ACC112 (cell line): ENCODE data around the gene FHIP1A.
A peak's percentile ranks its signal among the peaks of the same experiment; 100 is the strongest.
"Not testable (repeated sequence)": the region's sequence is repeated elsewhere in the genome, so short reads cannot be mapped to it uniquely, and the experiment has no call there.

Experiments used
- H2AFZ ChIP-seq: fragments of 200-600 bp; sonication (generic); one replicate; pipeline ENCODE4 v1.6.0; 2017; ENCODE audit warnings: antibody characterized with exemption, low read length; ENCODE audit not compliant: unreplicated experiment
- H3K27ac ChIP-seq: fragments of 200-600 bp; sonication (generic); 2 replicates; pipeline ENCODE4 v1.5.1; 2014; ENCODE audit warnings: low read depth, mild to moderate bottlenecking, antibody characterized with exemption, low read length, moderate library complexity
- H3K27me3 ChIP-seq: fragments of 200-600 bp; sonication (generic); 2 replicates; pipeline ENCODE4 v1.6.1; 2014; ENCODE audit warnings: mild to moderate bottlenecking, antibody characterized with exemption, low read length, moderate library complexity, mixed read lengths; ENCODE audit not compliant: insufficient read depth
- H3K36me3 ChIP-seq: fragments of 200-600 bp; sonication (generic); 2 replicates; pipeline ENCODE4 v1.6.1; 2016; ENCODE audit warnings: mild to moderate bottlenecking, antibody characterized with exemption, low read length, moderate library complexity, mixed read lengths; ENCODE audit not compliant: insufficient read depth
- H3K4me1 ChIP-seq: fragments of 200-600 bp; sonication (generic); one replicate; pipeline ENCODE4 v1.6.1; 2016; ENCODE audit warnings: low read length, mixed read lengths; ENCODE audit not compliant: insufficient read depth, unreplicated experiment, control insufficient read depth
- H3K4me3 ChIP-seq: fragments of 200-600 bp; sonication (generic); 2 replicates; pipeline ENCODE4 v1.5.1; 2014; ENCODE audit warnings: mild to moderate bottlenecking, low read depth, low read length
- H3K79me2 ChIP-seq: fragments of 200-600 bp; sonication (generic); one replicate; pipeline ENCODE4 v1.6.0; 2016; ENCODE audit warnings: low read length; ENCODE audit not compliant: control insufficient read depth, unreplicated experiment, insufficient read depth

Gene FHIP1A

DNA sequence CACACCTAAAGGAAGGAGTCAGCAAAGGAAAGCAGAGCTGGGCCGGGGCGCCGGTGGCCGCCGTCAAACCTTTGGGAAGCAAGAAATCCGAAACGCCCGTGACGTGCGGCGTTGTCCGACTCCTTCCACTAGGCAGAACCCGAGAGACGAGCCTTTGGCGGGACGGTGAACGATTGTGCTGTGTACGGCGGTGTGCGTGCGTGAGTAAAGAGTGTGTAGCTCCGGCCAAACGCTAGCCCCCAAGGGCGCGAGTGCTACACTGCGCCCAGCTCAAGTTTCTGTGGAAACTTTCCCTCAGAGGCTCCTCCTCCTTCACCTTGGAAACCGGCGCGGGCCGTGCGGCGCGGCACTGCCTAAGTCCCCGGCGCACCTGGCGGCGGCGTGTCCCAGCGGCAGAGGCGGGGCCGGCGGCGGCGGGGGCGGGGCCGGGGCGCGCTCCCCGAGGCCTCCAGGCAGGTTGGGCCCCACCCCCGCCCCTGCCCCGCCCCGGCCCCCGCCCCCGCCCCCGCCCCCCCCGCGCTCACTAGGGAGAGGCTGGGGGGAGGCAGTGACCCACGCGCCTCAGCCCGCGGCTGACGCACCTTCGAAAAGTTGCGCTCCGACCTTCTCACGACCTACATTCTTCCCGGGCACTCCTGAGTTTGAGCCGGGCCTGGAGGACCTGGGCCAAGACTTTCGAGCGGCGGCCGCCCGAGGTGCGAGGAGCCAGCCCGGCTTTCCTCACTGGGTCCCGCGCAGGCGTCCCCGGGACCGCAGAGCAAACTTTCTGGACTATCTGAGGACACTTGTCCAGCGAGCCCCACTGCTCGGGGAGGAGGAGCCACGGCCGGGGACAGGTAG lies at the start of gene FHIP1A:
TSS of gene FHIP1A (plus strand) at position 547 of the 840 bp plus-strand sequence. CDS start 157,084 bp downstream, outside the sequence.
- Histone ChIP-seq H2AFZ (peak within 1 kb of the TSS; percentile 96), H3K27ac (no peak within 1 kb of the TSS), H3K79me2 (no peaks in the 10 kb centered on the region)

DNA sequence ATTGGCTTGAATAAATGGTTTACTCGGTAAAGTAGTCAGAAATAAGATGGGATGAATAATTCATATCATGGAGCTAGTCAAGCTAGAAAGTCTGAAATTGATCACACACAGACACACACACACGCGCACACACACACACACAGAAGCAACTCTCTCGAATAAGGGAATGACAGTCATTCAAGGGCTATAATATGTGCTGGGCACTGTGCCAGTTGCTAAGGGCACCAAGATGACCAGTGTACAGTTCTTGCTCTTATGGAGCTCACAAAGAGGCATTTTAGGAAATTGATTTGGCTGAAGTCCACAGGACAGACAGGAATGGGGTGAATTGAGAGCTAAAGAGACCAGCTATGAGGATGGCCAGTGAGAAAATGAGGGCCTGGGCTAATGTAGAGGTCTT lies 49.4 kb upstream of the FHIP1A start:
- Histone ChIP-seq H2AFZ (no peak overlapping the region), H3K4me1 (peaks cover 12% of the 10 kb centered on the region), H3K79me2 (no peaks in the 10 kb centered on the region), H3K4me3 (no peak overlapping the region), H3K36me3 (no peaks in the 10 kb centered on the region), H3K27ac (no peak overlapping the region), H3K27me3 (no peaks in the 10 kb centered on the region)

More for the DNA sequence above, at the start of gene FHIP1A:
- Histone ChIP-seq H3K4me3 (peak within 1 kb of the TSS; percentile 80), H3K36me3 (no peaks in the 10 kb centered on the region), H3K4me1 (peaks cover 3% of the 10 kb centered on the region), H3K27me3 (peaks cover 16% of the 10 kb centered on the region)

DNA sequence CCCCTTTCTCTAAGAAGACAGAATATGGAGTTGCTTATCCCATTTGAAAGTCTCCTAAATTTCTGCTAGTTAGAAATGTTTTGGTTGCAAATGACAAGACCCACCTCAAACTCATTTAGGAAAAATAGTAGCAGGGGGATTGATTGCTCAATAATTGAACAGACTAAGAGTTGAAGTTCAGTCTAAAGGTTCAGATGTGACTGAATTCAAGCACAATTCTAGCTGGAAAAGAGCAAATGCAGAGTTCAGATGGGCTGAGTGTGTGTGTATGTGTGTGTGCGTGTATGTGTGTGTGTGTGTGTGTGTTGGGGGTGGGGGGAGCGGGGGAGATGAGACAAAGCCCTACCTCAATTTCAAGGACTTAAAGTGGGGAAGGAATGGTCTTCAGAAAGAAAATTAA lies 47.9 kb upstream of the FHIP1A start:
- Histone ChIP-seq H3K4me3 (no peak overlapping the region), H3K27ac (no peak overlapping the region), H3K4me1 (peaks cover 8% of the 10 kb centered on the region), H2AFZ (no peak overlapping the region), H3K27me3 (no peaks in the 10 kb centered on the region), H3K79me2 (no peaks in the 10 kb centered on the region), H3K36me3 (no peaks in the 10 kb centered on the region)

DNA sequence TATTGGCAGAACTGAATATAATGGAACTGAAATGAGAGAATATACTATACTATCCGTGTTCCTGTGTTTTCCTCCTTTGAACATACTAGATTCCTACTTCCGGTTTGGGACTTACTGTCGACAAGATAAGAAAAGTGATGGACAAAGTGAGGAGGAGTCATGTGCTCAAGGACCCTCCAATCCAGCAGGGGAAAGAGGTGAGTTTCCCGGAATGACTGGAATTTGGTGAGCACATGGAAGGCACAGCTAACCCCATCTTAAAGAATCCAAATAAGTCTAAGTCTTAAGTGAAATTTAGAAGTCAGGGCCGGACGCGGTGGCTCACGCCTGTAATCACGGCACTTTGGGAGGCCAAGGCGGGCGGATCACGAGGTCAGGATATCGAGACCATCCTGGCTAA lies 47.0 kb upstream of the FHIP1A start:
- no peak overlapping the region for H3K4me3 ChIP-seq
- H3K36me3 ChIP-seq = no peaks in the 10 kb centered on the region
- H3K27me3 ChIP-seq = no peaks in the 10 kb centered on the region
- peaks cover 6% of the 10 kb centered on the region for H3K4me1 ChIP-seq
- H3K79me2 ChIP-seq = no peaks in the 10 kb centered on the region
- H3K27ac ChIP-seq = no peak overlapping the region
- peak overlapping the region; percentile 15 for H2AFZ ChIP-seq

DNA sequence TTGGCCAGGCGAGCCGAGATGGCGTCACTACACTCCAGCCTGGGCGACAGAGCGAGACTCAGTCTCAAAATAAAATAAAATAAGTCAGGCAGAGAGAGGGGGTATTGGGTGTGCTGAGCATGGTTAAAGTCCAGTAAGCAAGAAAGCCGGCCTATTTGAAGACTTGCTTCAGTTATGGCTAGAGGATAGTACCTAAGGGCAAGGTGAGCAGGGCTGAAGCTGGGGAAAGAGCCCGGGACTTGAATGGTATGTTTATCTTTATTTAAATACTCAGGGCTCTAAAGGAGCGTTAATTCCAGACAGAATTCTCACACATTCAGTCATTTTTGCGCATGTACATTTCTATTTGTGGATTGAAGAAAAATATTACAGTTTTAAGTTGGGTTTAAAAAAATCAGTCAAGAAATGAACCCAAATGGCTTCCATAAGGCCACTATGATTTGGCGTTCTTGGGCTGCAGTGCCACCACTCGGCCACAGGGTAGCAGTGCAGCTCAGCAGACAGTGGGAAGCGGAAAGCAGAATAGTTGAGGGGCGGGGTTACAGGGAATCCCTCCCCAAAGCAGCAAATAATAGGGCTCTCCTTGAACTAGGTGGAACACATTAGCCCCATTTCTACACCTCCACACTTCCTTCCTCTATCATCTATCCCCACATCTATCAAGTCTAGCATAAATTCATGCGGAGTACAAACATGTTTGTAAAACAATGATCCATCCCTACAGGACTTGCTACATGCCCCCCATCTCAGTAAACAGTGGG lies 46.4 kb upstream of the FHIP1A start:
- Histone ChIP-seq H3K4me1 (peaks cover 6% of the 10 kb centered on the region), H3K27ac (no peak overlapping the region), H3K79me2 (no peaks in the 10 kb centered on the region), H3K36me3 (no peaks in the 10 kb centered on the region), H3K27me3 (no peaks in the 10 kb centered on the region), H3K4me3 (no peak overlapping the region), H2AFZ (peak overlapping the region; percentile 77)

DNA sequence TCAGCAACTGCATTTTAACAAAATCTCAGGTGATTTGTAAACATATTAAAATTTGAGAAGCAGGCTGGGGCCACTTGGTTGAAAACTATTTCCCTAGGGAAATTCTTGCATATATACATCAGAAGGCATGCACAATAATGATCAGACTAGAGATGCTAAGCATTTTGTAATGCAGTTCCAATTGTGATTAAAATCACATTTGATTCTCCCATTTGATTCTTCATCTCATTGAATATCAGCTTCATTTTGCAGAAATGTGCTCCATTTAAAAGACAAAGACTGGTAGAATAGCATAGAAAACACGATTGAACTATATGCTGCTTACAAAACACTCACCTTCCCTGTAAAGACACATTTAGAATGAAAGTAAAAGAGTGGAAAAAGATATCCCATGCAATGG lies 32.4 kb upstream of the FHIP1A start:
- Histone ChIP-seq H2AFZ (no peak overlapping the region), H3K27ac (no peak overlapping the region), H3K4me3 (no peak overlapping the region), H3K27me3 (no peaks in the 10 kb centered on the region), H3K79me2 (no peaks in the 10 kb centered on the region), H3K36me3 (no peaks in the 10 kb centered on the region), H3K4me1 (no peaks in the 10 kb centered on the region)

DNA sequence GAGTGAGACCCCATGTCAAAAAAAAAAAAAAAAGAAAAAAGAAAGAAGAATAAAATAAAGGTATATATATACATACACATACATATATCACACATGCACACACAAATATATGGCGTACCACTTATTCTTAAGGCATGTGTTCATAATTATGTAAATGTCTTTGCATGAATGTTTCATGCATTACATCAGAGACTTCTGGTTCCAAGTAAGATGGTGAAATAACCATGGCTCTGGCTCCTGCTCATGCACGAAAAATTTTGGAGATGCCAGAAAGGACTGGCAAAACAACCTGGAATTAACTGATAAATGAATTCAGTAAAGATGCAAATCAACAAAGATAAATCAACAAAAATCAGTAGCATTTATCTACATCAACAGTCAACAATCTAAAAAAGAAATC lies 19.7 kb upstream of the FHIP1A start:
- Histone ChIP-seq H3K4me1 (no peaks in the 10 kb centered on the region), H3K4me3 (no peak overlapping the region), H3K36me3 (no peaks in the 10 kb centered on the region), H3K27ac (no peak overlapping the region), H3K79me2 (no peaks in the 10 kb centered on the region), H2AFZ (no peak overlapping the region), H3K27me3 (no peaks in the 10 kb centered on the region)

DNA sequence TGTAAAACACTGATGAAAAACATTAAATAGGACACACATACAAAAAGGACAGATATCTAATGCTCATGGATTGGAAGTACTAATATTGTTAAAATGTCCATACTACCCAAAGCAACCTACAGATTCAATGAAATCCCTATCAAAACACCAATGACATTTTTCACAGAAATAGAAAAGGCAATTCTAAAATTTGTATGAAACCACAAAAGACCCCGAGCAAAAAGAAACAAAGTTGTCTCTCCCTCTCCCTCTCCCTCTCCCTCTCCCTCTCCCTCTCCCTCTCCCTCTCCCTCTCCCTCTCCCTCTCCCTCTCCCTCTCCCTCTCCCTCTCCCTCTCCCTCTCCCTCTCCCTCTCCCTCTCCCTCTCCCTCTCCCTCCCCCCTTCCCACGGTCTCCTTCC lies 19.2 kb upstream of the FHIP1A start:
- H2AFZ ChIP-seq, H3K4me1 ChIP-seq, H3K79me2 ChIP-seq, H3K36me3 ChIP-seq, H3K27me3 ChIP-seq, H3K4me3 ChIP-seq, H3K27ac ChIP-seq: not testable (repeated sequence)

DNA sequence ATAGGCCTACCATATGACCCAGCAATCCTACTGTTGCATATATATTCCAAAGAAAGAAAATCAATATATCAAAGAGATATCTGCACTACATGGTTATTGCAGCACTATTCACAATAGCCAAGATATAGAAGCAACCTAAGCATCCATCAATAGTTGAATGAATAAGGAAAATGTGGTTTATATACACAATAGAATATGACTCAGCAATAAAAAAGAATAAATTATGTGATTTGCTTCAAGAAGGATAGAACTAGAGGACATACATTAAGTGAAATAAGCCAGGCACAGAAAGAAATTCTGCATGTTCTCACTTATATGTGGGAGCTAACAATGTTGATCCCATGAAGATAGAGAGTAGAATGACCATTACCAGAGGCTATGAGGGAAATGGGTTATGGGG lies 13.1 kb upstream of the FHIP1A start:
- Histone ChIP-seq H3K4me3 (no peak overlapping the region), H3K36me3 (no peaks in the 10 kb centered on the region), H3K4me1 (no peaks in the 10 kb centered on the region), H3K79me2 (no peaks in the 10 kb centered on the region), H2AFZ (no peak overlapping the region), H3K27me3 (no peaks in the 10 kb centered on the region), H3K27ac (no peak overlapping the region)

DNA sequence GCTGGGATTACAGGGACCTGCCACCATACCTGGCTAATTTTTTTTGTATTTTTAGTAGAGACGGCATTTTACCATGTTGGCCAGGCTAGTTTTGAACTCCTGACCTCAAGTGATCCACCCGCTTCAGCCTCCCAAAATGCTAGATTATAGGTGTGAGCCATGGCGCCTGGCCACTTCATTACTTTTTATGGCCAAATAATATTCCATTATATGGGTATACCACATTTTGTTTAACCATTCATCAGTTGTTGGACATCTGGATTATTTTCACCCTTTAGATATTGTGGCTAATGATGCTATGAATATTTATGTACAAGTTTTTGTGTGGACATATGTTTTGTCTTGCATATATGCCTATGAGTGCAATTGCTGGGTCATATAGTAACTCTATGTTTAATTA lies 8.6 kb upstream of the FHIP1A start:
- H2AFZ ChIP-seq = no peak overlapping the region
- H3K4me1 ChIP-seq = no peaks in the 10 kb centered on the region
- no peak overlapping the region for H3K4me3 ChIP-seq
- no peaks in the 10 kb centered on the region for H3K36me3 ChIP-seq
- no peaks in the 10 kb centered on the region for H3K79me2 ChIP-seq
- no peaks in the 10 kb centered on the region for H3K27me3 ChIP-seq
- no peak overlapping the region for H3K27ac ChIP-seq

DNA sequence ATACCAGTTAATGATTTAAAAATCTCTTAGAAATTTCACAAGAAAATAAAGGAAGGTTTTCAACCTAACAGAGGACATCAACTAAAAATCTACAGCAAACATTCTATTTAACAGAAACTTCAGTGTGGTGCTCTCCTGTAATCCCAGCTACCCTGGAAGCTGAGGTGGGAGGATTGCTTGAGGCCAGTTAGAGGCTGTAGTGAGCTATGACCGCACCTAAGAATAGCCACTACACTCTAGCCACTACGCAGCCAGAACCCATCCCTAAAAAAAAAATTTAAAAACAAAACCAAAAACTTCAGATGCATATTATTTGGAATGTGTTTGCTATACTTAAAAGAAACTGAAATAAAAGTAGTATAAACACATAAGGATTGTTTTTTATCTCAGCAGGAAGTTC lies 7.2 kb upstream of the FHIP1A start:
- Histone ChIP-seq H3K79me2 (no peaks in the 10 kb centered on the region), H3K4me1 (no peaks in the 10 kb centered on the region), H2AFZ (no peak overlapping the region), H3K27me3 (no peaks in the 10 kb centered on the region), H3K36me3 (no peaks in the 10 kb centered on the region), H3K27ac (no peak overlapping the region), H3K4me3 (no peak overlapping the region)
